Breast epithelium (tissue), 3 donors: Measurements from ENCODE around the gene BBS12.
A peak's percentile ranks its signal among the peaks of the same experiment; 100 is the strongest.

Source experiments
- POLR2A ChIP-seq: fragments of 450-650 bp; IDR thresholded peaks from one replicate; pipeline ENCODE4 v1.6.1; 2016; ENCODE audit warnings: antibody characterized with exemption, mild to moderate bottlenecking, moderate library complexity
- POLR2AphosphoS5 ChIP-seq, 3 donors: sonication (generic); formaldehyde crosslinking; IDR thresholded peaks; one replicate each; pipeline ENCODE4 v1.6.1; 2017; ENCODE audit warnings: antibody characterized with exemption in 3 of 3
- TF ChIP-seq, protein P1 (sequence below), 3 donors: fragments of 450-650 bp; IDR thresholded peaks; one replicate each; pipeline ENCODE4 v1.5.1; 2016 to 2017; ENCODE audit warnings: antibody characterized with exemption in 3 of 3, mild to moderate bottlenecking in 3 of 3, moderate library complexity in 3 of 3

DNA sequence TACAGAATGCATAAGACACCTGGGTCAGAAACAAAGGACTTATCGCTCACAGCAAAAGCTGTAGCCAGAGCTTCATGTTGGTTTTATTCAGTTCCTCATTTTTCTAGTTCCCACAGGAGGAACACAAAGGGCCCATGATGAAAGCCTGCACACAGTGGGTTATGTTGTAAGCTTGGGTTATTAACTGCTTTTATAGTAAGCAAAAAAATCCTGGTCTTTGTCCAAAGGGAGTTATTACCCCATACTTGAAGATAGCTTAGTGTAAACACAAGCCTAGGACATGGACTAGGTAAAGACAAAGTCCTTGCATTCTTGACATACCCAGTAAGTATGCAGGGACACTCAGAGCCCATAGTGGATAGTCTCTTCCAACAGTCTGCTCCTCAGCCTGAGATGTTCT, 11.7 kb downstream of the BBS12 start:
- TF ChIP-seq, protein P1, sequence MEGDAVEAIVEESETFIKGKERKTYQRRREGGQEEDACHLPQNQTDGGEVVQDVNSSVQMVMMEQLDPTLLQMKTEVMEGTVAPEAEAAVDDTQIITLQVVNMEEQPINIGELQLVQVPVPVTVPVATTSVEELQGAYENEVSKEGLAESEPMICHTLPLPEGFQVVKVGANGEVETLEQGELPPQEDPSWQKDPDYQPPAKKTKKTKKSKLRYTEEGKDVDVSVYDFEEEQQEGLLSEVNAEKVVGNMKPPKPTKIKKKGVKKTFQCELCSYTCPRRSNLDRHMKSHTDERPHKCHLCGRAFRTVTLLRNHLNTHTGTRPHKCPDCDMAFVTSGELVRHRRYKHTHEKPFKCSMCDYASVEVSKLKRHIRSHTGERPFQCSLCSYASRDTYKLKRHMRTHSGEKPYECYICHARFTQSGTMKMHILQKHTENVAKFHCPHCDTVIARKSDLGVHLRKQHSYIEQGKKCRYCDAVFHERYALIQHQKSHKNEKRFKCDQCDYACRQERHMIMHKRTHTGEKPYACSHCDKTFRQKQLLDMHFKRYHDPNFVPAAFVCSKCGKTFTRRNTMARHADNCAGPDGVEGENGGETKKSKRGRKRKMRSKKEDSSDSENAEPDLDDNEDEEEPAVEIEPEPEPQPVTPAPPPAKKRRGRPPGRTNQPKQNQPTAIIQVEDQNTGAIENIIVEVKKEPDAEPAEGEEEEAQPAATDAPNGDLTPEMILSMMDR (IDR thresholded peaks at IDR 0.05) = no peak
- no peak for TF ChIP-seq POLR2A
- peak in 1 of 3 donors; percentile 19 for TF ChIP-seq POLR2AphosphoS5 (IDR thresholded peaks at IDR 0.05)
